Activated CD4-positive, alpha-beta T cell treated with anti-CD3 and anti-CD28 coated beads, Interleukin-2, amount 50 U/mL, for 48 hours (primary cell): Measurements from ENCODE around the gene RASGRF1.
"Not testable (repeated sequence)": the region's sequence is repeated elsewhere in the genome, so short reads cannot be mapped to it uniquely, and the experiment has no call there.

Experiments
- DNase-seq, 2 experiments: peaks; one replicate each; pipeline ENCODE4 v3.0.0-alpha.2; 2020

RASGRF1 gene, protein sequence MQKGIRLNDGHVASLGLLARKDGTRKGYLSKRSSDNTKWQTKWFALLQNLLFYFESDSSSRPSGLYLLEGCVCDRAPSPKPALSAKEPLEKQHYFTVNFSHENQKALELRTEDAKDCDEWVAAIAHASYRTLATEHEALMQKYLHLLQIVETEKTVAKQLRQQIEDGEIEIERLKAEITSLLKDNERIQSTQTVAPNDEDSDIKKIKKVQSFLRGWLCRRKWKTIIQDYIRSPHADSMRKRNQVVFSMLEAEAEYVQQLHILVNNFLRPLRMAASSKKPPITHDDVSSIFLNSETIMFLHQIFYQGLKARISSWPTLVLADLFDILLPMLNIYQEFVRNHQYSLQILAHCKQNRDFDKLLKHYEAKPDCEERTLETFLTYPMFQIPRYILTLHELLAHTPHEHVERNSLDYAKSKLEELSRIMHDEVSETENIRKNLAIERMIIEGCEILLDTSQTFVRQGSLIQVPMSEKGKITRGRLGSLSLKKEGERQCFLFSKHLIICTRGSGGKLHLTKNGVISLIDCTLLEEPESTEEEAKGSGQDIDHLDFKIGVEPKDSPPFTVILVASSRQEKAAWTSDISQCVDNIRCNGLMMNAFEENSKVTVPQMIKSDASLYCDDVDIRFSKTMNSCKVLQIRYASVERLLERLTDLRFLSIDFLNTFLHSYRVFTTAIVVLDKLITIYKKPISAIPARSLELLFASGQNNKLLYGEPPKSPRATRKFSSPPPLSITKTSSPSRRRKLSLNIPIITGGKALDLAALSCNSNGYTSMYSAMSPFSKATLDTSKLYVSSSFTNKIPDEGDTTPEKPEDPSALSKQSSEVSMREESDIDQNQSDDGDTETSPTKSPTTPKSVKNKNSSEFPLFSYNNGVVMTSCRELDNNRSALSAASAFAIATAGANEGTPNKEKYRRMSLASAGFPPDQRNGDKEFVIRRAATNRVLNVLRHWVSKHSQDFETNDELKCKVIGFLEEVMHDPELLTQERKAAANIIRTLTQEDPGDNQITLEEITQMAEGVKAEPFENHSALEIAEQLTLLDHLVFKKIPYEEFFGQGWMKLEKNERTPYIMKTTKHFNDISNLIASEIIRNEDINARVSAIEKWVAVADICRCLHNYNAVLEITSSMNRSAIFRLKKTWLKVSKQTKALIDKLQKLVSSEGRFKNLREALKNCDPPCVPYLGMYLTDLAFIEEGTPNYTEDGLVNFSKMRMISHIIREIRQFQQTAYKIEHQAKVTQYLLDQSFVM (N-terminal part only)

GRCh38 chr15:79090487-79091203 is at the start of gene RASGRF1:
Gene RASGRF1 (minus strand): TSS chr15:79090780. CDS start chr15:79090498, 282 bp downstream.
- DNase-seq, result no peak

- DNase-seq, result no peak
Measured at GRCh38 chr15:79136434-79137046, 46.0 kb upstream of the RASGRF1 start.

DNA sequence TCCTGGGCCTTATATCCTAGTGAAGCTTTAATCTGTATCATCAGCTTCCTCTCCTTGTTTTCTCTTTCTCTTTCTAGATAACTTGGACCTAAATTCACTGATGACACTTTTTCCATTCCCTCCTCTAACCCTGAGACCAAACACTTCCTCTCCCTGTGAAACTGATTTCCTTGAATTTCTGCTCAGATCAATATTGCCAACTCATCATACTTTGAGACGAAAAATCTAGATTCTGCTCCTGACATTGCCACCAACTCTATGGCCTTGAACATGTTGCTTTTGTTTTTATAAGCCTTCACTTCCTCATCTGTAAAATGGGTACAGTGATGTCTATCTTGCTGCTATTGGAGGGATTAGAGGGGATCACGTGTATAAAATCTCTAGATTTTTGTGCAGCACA is 42.7 kb upstream of the RASGRF1 start:
- no peak for DNase-seq

- DNase-seq, result no peak
Measured at GRCh38 chr15:79132770-79133169, 42.2 kb upstream of the RASGRF1 start.

GRCh38 chr15:79132361-79132760 is 41.8 kb upstream of the RASGRF1 start:
- no peak for DNase-seq

GRCh38 chr15:79130535-79131130 is 40.1 kb upstream of the RASGRF1 start:
- no peak for DNase-seq

- no peak for DNase-seq
Measured at GRCh38 chr15:79129235-79129634, 38.7 kb upstream of the RASGRF1 start.

DNA sequence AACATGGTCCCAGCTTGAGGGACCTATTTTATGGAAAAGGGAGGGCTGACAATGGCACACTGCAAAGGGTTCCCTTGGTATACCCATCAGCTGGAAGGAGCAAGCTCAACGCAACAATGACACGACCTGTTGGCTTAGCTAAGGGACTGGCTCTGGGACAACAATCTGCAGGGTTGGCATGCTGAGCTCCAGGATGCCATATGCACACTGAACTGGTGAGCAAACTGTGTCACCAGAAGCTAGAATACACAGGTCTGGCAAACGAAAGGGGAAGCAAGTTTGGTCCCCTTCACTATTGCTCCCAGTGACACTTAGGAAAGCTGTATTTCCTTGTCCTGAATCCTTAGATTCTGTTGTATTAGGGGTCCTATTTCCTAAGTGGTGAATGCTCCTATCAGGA is 38.0 kb upstream of the RASGRF1 start:
- DNase-seq, result no peak

GRCh38 chr15:79124388-79124787 is 33.8 kb upstream of the RASGRF1 start:
- no peak for DNase-seq

DNA sequence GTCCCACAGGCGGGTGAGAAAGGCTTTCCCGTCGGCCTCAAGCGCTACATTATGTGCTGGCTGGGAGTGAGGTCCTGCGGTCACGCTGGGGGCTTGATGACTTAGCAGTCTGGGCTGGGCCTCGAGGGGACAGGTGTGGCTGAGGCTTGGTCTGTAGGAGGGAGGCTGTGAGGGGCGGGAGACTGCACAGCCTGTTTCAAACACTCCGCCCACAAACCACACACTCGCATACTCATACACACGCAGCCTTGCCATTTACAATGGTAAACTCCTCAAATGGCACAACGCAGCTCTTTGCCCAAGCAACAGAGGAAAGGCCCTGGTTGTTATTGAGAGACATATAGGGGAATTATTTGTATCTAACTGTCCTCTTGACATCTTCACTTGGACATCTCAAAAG is 32.4 kb upstream of the RASGRF1 start:
- no peak for DNase-seq

- no peak for DNase-seq
Measured at GRCh38 chr15:79122391-79122790, 31.8 kb upstream of the RASGRF1 start.

- DNase-seq, result no peak
Measured at GRCh38 chr15:79121571-79121970, 31.0 kb upstream of the RASGRF1 start.

- no peak for DNase-seq
Measured at GRCh38 chr15:79117442-79118204, 27.0 kb upstream of the RASGRF1 start.

DNA sequence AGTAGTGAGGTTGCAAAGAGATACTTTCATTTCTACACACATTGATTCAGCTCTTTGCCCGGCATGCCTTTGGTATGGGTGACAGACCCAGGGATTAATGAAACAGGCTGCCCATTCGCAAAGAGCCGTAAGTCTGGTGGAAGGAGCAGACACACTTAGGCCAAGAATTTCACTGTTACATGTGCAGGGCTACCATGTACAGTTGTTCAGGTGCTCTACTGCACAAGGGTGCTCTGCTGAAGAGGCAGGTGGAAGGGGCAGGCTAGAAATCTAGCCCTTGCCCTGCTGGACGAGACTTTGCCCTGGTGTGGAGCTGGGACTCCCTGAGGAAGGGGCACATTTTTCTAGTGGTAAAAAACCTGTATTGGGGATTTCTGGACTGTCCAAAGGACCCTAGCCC is 26.2 kb upstream of the RASGRF1 start:
- no peak for DNase-seq

- DNase-seq, result no peak
Measured at GRCh38 chr15:79115986-79116665, 25.5 kb upstream of the RASGRF1 start.

DNA sequence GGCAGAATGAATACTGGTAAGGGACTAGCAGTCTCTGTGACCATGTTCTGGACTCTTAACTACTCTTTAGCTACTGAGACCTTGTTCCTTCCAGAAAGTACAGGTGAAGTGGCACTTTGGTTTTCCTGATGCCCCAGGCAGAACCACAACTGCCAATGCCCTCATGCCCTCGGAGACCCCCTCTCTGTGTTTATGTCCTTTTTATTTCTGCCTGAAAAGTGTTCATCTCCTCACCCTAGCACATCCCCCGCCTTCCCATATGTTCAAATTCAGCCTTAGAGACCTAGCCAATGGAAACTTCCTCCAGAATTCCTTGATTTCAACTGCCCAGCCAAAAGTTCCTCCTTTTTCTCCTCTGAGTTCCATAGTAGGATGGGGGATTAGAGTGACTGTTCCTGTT is 23.3 kb upstream of the RASGRF1 start:
- no peak for DNase-seq

DNA sequence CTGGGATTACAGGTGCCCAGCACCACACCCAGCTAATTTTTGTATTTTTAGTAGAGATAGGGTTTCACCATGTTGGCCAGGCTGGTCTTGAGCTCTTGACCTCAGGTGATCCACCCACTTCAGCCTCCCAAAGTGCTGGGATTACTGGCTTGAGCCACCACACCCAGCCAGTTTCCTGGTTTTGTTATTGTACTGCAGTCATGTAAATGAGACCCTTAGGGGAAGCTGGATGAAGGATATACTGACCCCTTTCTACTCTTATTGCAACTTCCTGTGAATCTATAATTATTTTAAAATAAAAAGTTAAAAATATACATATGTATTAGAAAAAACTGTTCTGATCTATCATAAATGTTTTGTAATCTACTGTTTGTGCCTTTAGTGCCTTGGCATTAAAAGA is 20.8 kb upstream of the RASGRF1 start:
- DNase-seq, result not testable (repeated sequence)

DNA sequence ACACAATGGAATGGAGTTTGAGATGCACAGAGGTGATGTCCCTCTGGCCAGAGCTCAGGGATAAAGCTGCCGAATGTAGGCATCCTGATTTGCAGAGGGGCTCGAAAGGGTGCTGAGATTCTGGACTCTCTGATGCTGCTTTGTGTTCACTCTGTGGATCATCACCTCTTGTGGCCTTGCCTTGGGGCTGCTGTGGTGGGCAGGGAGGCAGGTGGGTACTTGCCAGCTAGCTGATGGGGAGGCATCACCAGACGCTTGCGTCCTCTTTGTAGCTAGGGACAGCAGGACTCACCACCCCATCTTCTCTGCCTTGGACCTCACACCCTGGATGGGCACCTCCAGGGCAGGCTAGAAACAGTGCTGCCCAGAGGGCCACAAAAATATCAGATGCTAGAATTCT is 14.6 kb upstream of the RASGRF1 start:
- DNase-seq, result no peak

- no peak for DNase-seq
Measured at GRCh38 chr15:79102595-79102994, 12.0 kb upstream of the RASGRF1 start.
